Thoracic aorta (tissue), 2 donors: ENCODE data around the gene BMPER. TPM values are rescaled to one million over a fixed set of nuclear protein-coding genes. Genes with fewer than 3 reads are reported as not detected.

Experiments
- ATAC-seq: fragments of 150-250 bp; one replicate; pipeline ENCODE4 v1.8.0; 2017; ENCODE audit warnings: low read depth; ENCODE audit not compliant: insufficient number of reproducible peaks, low FRiP score
- DNase-seq: peaks from one replicate; pipeline ENCODE4 v3.0.0-alpha.2; 2020; ENCODE audit warnings: low spot score
- H3K27ac ChIP-seq, 2 donors: fragments of 200-600 bp; sonication (generic); 1 replicate in 1 of 2; 2 replicates in 1 of 2; pipeline ENCODE4 v1.5.1; 2016; ENCODE audit warnings: mild to moderate bottlenecking in 2 of 2, moderate library complexity in 2 of 2
- H3K27me3 ChIP-seq: fragments of 200-600 bp; sonication (generic); replicated peaks from 2 replicates; pipeline ENCODE4 v1.6.0; 2016; ENCODE audit warnings: mild to moderate bottlenecking; ENCODE audit not compliant: insufficient read depth
- H3K36me3 ChIP-seq: fragments of 200-600 bp; sonication (generic); one replicate; pipeline ENCODE4 v1.5.1; 2016
- H3K4me1 ChIP-seq, 2 donors: fragments of 200-600 bp; sonication (generic); 1 replicate in 1 of 2; 2 replicates in 1 of 2; pipeline versions ENCODE4 v1.5.1 to v1.6.0; 2016; ENCODE audit warnings: low read depth in 2 of 2, mild to moderate bottlenecking in 1 of 2; ENCODE audit not compliant: control insufficient read depth in 1 of 2
- H3K4me3 ChIP-seq: fragments of 200-600 bp; sonication (generic); 2 replicates; pipeline ENCODE4 v1.5.1; 2016; ENCODE audit warnings: mild to moderate bottlenecking
- H3K9me3 ChIP-seq: fragments of 200-600 bp; sonication (generic); 2 replicates; pipeline ENCODE4 v1.5.1; 2016
- total RNA-seq, 2 donors: library from RNA; depleted of rRNA; stranded (reverse); fragments of >200 nt; gene quantifications; one replicate each; pipeline versions ENCODE4 v1.1.0 to v1.2.3, GENCODE V29; 2016
- TF ChIP-seq, protein P1 (sequence below): fragments of 200-600 bp; sonication (generic); IDR thresholded peaks from one replicate; pipeline ENCODE4 v1.5.1; 2019; ENCODE audit warnings: antibody characterized with exemption

The BMPER gene
- total RNA-seq, 2 donors from 2014 or later: 0.54 to 2.3 TPM

DNA sequence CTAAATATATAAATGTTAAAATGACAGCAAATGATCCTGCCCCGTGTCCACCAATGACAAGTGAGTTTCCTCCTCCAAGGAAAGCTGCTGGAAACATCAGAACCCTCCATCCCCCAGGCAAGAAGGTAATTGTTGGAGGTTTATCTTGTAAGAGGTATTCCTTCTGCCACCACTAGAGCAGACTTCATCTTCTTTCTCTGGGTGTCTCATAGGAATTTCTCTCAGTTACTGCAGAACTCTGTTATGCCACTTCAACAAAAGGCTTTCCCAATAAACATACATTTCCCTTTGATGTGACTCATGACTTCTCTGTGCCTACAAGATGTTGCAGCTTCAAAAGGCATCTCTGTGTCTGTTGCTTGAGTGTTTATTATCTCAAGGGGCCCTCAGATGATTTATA, 279.1 kb downstream of the BMPER start:
- H3K27me3 ChIP-seq: no peaks in the 10 kb centered on the region
- no peaks in the 10 kb centered on the region for H3K9me3 ChIP-seq
- DNase-seq: no peak
- TF ChIP-seq, protein P1, sequence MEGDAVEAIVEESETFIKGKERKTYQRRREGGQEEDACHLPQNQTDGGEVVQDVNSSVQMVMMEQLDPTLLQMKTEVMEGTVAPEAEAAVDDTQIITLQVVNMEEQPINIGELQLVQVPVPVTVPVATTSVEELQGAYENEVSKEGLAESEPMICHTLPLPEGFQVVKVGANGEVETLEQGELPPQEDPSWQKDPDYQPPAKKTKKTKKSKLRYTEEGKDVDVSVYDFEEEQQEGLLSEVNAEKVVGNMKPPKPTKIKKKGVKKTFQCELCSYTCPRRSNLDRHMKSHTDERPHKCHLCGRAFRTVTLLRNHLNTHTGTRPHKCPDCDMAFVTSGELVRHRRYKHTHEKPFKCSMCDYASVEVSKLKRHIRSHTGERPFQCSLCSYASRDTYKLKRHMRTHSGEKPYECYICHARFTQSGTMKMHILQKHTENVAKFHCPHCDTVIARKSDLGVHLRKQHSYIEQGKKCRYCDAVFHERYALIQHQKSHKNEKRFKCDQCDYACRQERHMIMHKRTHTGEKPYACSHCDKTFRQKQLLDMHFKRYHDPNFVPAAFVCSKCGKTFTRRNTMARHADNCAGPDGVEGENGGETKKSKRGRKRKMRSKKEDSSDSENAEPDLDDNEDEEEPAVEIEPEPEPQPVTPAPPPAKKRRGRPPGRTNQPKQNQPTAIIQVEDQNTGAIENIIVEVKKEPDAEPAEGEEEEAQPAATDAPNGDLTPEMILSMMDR: no peak
- no peak for ATAC-seq
- no peak overlapping the region for H3K27ac ChIP-seq
- no peaks in the 10 kb centered on the region for H3K36me3 ChIP-seq
- no peak overlapping the region for H3K4me3 ChIP-seq
- no peaks in the 10 kb centered on the region for H3K4me1 ChIP-seq

DNA sequence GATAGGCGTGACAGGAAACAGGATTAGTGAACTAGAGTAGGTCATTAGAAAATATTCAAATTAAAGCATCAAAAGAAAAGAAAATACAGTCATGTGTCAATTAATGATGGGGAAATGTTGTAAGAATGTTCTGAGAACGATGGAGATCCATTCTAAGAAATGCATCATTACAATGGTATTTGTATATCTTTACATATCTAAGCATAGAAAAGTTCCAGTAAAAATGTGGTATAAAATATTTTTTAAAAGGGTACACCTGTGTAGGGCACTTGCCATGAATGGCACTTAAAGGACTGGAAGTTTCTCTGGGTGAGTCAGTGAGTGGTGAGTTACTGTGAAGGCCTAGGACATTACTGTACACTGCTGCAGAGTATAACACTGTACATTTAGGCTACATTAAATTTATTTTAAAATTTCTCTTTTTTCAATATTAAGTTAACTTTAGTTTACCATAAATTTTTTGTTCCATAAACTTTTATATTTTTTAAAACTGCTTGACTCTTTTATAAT, 282.5 kb downstream of the BMPER start:
- Histone ChIP-seq H3K27ac (no peak overlapping the region), H3K4me1 (no peaks in the 10 kb centered on the region), H3K4me3 (no peak overlapping the region), H3K36me3 (no peaks in the 10 kb centered on the region), H3K9me3 (no peaks in the 10 kb centered on the region), H3K27me3 (no peaks in the 10 kb centered on the region)
- no peak for DNase-seq
- ATAC-seq: no peak
- TF ChIP-seq, protein P1: no peak

DNA sequence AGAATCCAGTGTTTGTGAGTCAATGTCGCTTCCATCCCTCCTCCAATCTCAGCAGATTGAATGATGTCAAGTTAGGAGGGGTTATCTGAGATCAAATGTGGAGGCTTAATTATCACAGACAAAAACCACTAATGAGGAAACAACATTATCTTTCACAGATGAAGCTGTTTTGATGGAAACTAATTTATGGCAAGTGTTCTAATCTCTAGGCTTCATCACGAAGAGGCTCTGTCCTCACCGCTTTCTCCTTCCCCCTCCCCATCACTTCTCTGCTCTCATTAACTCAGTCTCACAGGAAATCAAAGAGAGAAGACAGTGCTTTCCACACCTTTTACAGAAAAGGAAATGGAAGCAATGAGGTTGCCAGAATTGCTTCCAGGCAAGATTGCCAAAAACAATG, 283.7 kb downstream of the BMPER start:
- no peak for ATAC-seq
- DNase-seq: no peak
- Histone ChIP-seq H3K9me3 (no peaks in the 10 kb centered on the region), H3K27ac (no peak overlapping the region), H3K4me3 (no peak overlapping the region), H3K27me3 (no peaks in the 10 kb centered on the region), H3K36me3 (no peaks in the 10 kb centered on the region), H3K4me1 (no peaks in the 10 kb centered on the region)
- TF ChIP-seq, protein P1: no peak

DNA sequence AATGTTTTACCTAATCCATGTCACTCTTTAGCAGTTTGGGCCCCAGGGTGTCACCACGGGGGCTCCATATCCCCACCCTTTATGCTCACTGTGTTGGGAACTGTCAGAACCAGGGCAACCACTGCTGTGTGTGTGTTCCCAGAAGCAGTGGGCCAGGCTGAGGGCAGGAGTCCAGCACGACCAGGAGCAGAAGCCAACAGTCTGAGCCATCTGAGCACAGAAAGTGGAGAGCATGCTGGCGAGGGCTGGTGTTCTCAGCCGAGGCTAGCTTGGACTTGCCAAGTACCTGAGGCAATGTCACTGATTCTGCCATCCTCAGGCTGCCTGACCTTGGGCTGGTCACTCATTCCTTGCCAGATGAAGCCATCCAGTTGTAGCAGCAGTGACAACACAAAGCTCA, 285.0 kb downstream of the BMPER start:
- TF ChIP-seq, protein P1: no peak
- H3K27me3 ChIP-seq: no peaks in the 10 kb centered on the region
- H3K9me3 ChIP-seq: no peaks in the 10 kb centered on the region
- no peak overlapping the region for H3K4me3 ChIP-seq
- no peak overlapping the region for H3K27ac ChIP-seq
- ATAC-seq: no peak
- no peak for DNase-seq
- H3K36me3 ChIP-seq: no peaks in the 10 kb centered on the region
- no peaks in the 10 kb centered on the region for H3K4me1 ChIP-seq

DNA sequence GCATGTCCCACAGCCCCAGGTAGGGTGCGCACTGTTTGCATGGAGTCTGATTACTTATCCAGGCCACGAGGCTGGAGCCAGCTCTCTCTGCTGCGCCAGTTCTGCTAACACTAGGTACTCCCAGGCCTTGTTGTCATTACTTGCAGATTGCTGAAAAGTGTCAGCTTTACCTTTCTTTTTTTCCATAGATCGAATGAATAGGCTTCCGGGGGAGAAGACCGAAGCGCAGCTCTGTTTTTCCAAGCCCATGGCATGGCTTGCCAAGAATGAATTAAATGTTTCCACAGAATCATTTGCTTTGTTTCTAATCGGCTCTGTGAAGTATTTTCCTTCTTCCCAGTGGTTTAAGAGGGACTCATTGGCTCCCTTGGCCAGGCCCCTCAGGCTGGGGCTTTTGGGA, 285.8 kb downstream of the BMPER start:
- no peak for DNase-seq
- ATAC-seq: no peak
- TF ChIP-seq, protein P1: no peak
- Histone ChIP-seq H3K27me3 (no peaks in the 10 kb centered on the region), H3K4me1 (no peaks in the 10 kb centered on the region), H3K4me3 (no peak overlapping the region), H3K9me3 (no peaks in the 10 kb centered on the region), H3K36me3 (no peaks in the 10 kb centered on the region), H3K27ac (no peak overlapping the region)
